Erythroblast (primary cell): ENCODE results near the gene CCM2L.

ENCODE experiments used
- DNase-seq, 2 experiments: peaks; one replicate each; lab custom pipeline; 2025; lab: John Stamatoyannopoulos, UW
- GATA1 ChIP-seq: IDR thresholded peaks from 2 replicates; pipeline ENCODE4 v1.6.1; 2011; ENCODE audit warnings: low read depth, mild to moderate bottlenecking, control low read depth, low read length, moderate library complexity
- POLR2A ChIP-seq: IDR thresholded peaks from 2 replicates; pipeline ENCODE4 v1.6.1; 2011; ENCODE audit warnings: mild to moderate bottlenecking, low read length

The CCM2L gene

DNA sequence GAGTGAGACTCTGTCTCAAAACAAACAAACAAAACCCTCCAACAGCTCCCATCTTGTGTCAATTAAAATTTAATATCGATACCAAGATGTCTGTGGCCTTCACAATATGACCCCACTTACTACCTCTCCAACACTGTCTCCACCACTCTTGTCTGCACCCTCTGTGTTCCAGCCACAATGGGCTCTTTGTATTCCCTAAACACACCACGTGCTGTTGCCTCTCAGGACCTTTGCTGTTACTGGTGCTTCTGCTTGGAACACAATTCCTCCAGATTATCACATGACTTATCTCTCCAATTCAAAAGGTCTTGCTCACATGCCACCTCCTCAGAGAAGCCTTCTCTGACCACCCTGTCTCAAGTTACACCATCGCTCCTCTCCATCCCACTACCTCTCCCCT, 35.8 kb downstream of the CCM2L start:
- TF ChIP-seq GATA1 (no peak), POLR2A (no peak)
- DNase-seq, result no peak

- no peak for TF ChIP-seq GATA1
- no peak for TF ChIP-seq POLR2A
- DNase-seq, result no peak
Measured at GRCh38 chr20:32050324-32050841, 40.1 kb downstream of the CCM2L start.

DNA sequence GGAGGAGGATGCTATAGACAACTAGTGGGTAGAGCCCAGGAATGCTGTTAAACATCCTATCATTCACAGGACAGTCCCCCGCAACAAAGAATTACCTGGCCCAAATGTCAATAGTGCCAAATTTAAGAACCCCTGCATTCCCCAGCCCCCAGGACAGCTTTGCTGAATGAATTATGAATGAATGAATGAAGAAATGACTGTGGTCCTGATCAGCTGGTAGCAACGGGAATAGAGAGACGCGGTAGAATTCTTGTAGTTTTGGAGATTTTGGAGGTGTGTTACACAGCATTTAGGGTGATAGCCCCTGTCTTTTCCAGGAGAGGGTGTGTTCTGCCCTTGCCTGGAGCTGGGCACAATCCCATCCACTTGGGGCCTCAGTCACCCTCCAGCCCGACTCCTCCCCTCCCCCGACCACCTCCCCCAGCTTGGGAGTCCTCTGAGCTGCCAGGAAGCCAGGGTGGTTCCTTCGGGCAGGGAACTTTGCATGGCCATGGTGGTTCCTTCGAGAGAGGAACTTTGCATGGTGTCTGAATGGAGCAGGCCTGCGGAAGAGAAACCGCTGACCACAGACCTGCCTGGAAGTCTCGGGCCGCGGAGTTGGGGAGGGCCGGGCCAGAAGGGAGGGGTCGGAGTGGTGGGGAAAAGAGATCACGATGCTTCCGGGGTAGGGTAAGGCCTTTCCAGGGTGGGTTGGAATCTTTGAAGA, 40.8 kb downstream of the CCM2L start:
- DNase-seq, result no peak
- TF ChIP-seq GATA1 (no peak), POLR2A (no peak)

DNA sequence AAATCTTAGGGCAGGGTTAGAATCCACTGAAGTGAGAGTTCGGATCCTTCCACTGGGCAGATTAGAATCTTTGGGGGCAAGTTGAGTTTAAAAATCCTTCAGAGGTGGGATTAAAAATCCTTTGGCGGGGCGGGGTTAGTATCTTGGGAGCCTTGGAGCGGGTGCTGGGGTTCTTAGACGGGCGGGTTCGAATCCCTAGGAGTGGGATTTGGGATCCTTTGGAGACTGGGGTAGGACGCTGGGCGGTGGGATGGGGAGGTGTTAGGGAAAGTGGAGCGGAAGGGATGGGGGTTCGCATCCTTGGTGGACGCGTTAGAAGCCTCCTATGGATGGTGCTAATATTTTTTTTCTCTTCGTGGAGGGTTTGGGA, 41.5 kb downstream of the CCM2L start:
- DNase-seq, result no peak
- TF ChIP-seq GATA1 (no peak), POLR2A (no peak)

GRCh38 chr20:32052090-32052777, 42.0 kb downstream of the CCM2L start, which contains the start of gene HCK:
TSS of gene HCK (plus strand) at chr20:32052242.
- no peak for TF ChIP-seq GATA1
- TF ChIP-seq POLR2A, result no peak
- no peak for DNase-seq

- TF ChIP-seq POLR2A (no peak), GATA1 (no peak)
- DNase-seq, result no peak
Measured at GRCh38 chr20:32052778-32053362, 42.6 kb downstream of the CCM2L start.

DNA sequence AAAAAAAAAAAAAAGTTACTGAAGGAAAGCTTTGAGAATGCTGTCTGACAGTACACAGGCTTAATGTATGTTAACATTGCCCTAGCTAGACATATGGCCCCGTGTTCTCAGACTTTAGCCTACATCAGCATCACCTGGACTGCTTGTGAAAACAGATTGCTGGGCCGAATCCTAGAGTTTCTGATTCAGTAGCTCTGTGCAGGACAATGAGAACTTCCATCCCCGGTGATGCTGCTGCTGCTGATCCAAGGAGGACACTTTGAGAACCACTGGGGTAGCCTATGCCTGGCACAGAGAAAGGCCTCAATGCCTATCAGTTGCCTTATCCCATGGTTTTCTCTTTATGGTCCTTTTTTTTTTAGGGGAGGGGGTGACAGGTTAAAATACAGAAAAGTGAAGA, 43.4 kb downstream of the CCM2L start:
- TF ChIP-seq GATA1, result no peak
- TF ChIP-seq POLR2A, result no peak
- DNase-seq, result no peak

DNA sequence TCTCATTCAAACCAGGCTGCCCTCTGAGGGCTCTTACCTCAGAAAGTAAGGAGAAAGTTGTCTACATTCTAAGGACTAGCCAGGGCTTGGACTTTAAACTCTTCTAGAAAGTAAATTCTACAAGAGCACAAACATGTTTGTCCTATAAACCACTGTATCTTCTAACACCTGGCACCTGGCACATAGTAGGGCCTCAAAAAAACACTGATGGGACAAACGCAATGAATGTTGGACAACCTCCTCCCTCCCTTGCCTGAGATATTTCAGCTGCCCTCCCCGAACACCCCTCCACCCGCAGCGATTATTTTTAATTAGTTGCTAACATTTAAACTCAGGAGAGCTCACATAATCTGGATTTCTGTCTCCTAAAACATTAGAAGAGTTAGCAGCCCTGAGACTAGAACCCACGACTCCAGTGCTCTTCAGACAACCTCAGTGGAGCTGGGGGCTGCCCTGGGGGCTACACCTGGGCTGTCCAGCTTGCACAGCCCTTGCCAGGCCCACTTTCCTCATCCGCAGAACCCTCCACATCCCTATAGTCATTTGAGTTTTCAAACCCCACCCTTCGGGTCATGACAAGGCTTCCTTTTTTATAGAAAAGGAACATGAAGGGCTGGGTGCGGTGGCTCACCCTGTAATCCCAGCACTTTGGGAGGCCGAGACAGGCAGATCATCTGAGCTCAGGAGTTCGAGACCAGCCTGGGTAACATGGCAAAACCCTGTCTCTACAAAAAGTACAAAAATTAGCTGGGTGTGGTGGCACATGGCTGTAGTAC, 46.7 kb downstream of the CCM2L start:
- TF ChIP-seq GATA1 (no peak), POLR2A (no peak)
- DNase-seq, result no peak

DNA sequence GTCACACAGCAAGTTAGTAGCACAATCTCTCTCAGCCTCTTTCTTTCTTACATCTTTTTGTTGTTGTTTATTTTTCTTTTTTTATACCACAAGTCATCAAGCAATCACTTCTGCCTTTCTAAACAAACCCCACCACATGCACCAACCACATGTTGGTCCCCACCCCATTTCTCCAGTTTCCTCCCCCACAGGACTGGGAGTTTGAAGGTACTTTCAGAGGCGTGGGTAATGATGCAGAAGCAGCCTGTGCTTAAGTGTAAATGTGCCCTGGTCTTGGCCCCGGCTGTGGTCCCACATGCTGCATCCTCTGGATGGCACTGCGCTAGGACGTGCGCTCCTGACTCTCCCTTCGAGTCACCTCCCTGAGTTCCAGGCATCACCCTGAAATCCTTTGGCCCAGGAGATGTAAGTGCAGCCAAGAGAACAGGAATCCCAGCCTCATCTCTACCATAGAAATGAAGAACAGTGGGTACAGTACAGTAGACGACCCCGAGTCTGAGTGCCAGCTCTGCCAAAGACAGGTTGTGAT, 47.5 kb downstream of the CCM2L start:
- DNase-seq, result no peak

DNA sequence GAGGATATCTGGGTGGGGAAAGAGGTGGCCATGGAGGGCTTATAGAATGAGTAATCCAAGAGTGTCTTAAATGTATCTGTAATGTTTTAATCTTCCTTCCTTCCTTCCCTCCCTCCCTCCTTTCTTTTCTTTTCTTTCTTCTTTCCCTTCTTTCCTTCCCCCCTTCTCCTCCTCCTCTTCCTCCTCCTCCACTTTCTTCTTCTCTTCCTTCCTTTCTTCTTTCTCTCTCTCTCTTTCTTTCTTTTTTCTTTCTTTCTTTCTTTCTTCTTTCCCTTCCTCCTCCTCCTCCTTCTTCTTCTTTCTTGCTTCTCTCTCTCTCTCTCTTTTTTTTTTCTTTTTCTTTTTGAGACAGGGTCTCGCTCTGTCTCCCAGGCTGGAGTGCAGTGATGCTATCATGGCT, 49.0 kb downstream of the CCM2L start:
- TF ChIP-seq POLR2A (no peak), GATA1 (no peak)
- no peak for DNase-seq

More for the DNA sequence above, 47.5 kb downstream of the CCM2L start:
- TF ChIP-seq POLR2A, result no peak
- TF ChIP-seq GATA1, result no peak

DNA sequence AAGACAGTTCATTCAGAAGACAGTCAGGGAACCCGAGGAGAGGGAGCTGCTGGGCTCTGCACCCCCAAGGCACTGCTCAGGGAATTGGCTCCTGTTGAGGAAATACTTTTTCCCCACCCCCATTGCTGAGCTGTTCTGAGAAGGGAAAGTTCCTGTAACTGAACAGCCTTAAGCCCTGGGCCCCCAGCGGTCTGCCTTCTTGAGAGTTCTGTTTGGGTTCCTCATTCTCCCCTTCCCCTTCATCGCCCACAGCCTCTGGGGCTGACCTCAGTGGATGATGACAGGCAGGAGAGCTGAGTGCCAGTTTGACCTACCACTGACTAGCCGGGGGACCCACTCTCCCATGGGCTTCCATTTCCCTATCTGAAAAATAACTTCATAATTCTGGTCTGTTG, 52.5 kb downstream of the CCM2L start:
- no peak for DNase-seq
- no peak for TF ChIP-seq GATA1
- no peak for TF ChIP-seq POLR2A

- no peak for DNase-seq
- TF ChIP-seq POLR2A (no peak), GATA1 (no peak)
Measured at GRCh38 chr20:32063695-32064094, 53.5 kb downstream of the CCM2L start.

GRCh38 chr20:32064667-32065066, 54.4 kb downstream of the CCM2L start:
- DNase-seq, result no peak
- TF ChIP-seq POLR2A, result no peak
- TF ChIP-seq GATA1, result no peak
